Osteocyte (in vitro differentiated cells): ENCODE measurements around the gene UFD1. TPM values are rescaled to one million over a fixed set of nuclear protein-coding genes. Genes with fewer than 3 reads are reported as not detected.

Source experiments
- DNase-seq: peaks from one replicate; pipeline ENCODE4 v3.0.0; 2021; ENCODE audit warnings: mixed read lengths; ENCODE audit not compliant: unreplicated experiment; ENCODE audit errors: extremely low spot score
- H3K27ac Mint-ChIP-seq: one replicate; pipeline ENCODE4 v1.8.0; 2021; ENCODE audit warnings: mild to moderate bottlenecking, mixed read lengths; ENCODE audit not compliant: unreplicated experiment
- H3K27me3 Mint-ChIP-seq: one replicate; pipeline ENCODE4 v1.8.0; 2021; ENCODE audit warnings: mixed read lengths; ENCODE audit not compliant: unreplicated experiment
- H3K36me3 Mint-ChIP-seq: one replicate; pipeline ENCODE4 v1.8.0; 2021; ENCODE audit warnings: mixed read lengths; ENCODE audit not compliant: unreplicated experiment
- H3K4me1 Mint-ChIP-seq: one replicate; pipeline ENCODE4 v1.8.0; 2021; ENCODE audit warnings: mixed read lengths; ENCODE audit not compliant: unreplicated experiment
- H3K4me3 Mint-ChIP-seq: one replicate; pipeline ENCODE4 v1.8.0; 2021; ENCODE audit warnings: mild to moderate bottlenecking, moderate library complexity, mixed read lengths; ENCODE audit not compliant: unreplicated experiment
- H3K9me3 Mint-ChIP-seq: one replicate; pipeline ENCODE4 v1.8.0; 2021; ENCODE audit warnings: mixed read lengths; ENCODE audit not compliant: unreplicated experiment
- total RNA-seq: library from RNA; stranded (reverse); gene quantifications from 2 replicates; pipeline ENCODE4 v1.2.1, GENCODE V29; 2021
- TF ChIP-seq, protein P1 (sequence below): fragments of 200-600 bp; sonication (generic); IDR thresholded peaks from 2 replicates; pipeline ENCODE4 v1.5.0; 2021; ENCODE audit warnings: antibody characterized with exemption, mild to moderate bottlenecking, moderate library complexity

Gene UFD1
- total RNA-seq, 1 donor from 2014 or later, result 72.5 TPM

GRCh38 chr22:19410941-19411689 lies 67.9 kb downstream of the UFD1 start:
- peaks cover 32% of the 10 kb centered on the region for H3K36me3 Mint-ChIP-seq
- H3K4me1 Mint-ChIP-seq, result peaks cover 1% of the 10 kb centered on the region
- TF ChIP-seq, protein P1, sequence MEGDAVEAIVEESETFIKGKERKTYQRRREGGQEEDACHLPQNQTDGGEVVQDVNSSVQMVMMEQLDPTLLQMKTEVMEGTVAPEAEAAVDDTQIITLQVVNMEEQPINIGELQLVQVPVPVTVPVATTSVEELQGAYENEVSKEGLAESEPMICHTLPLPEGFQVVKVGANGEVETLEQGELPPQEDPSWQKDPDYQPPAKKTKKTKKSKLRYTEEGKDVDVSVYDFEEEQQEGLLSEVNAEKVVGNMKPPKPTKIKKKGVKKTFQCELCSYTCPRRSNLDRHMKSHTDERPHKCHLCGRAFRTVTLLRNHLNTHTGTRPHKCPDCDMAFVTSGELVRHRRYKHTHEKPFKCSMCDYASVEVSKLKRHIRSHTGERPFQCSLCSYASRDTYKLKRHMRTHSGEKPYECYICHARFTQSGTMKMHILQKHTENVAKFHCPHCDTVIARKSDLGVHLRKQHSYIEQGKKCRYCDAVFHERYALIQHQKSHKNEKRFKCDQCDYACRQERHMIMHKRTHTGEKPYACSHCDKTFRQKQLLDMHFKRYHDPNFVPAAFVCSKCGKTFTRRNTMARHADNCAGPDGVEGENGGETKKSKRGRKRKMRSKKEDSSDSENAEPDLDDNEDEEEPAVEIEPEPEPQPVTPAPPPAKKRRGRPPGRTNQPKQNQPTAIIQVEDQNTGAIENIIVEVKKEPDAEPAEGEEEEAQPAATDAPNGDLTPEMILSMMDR, result no peak
- no peak overlapping the region for H3K27ac Mint-ChIP-seq
- no peak for DNase-seq
- no peaks in the 10 kb centered on the region for H3K9me3 Mint-ChIP-seq
- H3K27me3 Mint-ChIP-seq, result no peaks in the 10 kb centered on the region
- no peak overlapping the region for H3K4me3 Mint-ChIP-seq

DNA sequence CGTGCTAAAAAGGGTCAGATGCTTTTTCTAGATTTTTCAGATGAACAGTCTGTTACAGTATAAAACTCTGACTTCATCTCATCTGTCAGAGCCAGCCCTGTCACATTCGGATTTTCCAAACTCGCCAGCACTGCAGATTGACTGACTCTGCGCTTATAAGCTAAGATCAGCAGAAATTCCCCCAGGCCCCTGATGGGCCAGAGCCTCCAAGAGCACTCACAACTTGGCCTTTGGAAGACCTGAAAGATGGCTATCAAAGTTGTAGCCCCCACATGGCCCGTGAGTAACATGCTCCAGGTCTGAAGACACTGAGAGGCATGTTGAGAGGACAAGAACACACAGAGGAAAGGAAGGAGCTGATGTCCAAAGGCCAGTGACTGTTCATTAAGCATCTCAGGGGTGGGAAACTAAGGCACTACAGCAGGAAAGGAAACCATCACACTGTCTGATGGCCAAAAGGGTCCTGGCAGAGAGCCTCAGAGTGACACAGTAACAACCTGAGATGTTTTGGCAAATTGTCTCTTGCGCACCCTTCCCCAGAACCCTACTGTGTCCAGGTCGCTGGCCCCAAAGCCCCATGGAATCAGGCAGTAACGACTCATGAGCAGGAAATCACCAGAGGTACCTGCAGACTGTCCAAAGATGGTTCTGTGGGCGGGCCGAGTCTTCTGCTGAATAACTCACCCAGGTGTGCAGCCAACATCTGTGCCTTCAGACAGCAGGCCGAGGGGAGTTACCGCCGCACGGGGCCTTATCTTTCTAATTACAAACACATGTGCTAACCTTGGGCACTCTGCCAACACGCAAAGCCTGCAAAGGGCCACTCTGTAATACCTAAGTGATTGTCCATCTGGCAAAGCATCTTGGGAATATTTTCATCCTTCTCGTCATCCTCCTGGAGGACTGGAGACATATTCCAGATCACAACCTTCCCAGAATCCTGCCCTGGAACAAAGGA lies 71.1 kb downstream of the UFD1 start:
- Mint-ChIP-seq H3K27me3 (no peaks in the 10 kb centered on the region), H3K36me3 (peaks cover 49% of the 10 kb centered on the region), H3K4me3 (no peak overlapping the region), H3K4me1 (peaks cover 7% of the 10 kb centered on the region), H3K9me3 (no peaks in the 10 kb centered on the region), H3K27ac (no peak overlapping the region)
- TF ChIP-seq, protein P1, result no peak
- no peak for DNase-seq

- DNase-seq, result no peak
- peaks cover 51% of the 10 kb centered on the region for H3K36me3 Mint-ChIP-seq
- TF ChIP-seq, protein P1, result no peak
- H3K4me1 Mint-ChIP-seq, result peaks cover 5% of the 10 kb centered on the region
- no peaks in the 10 kb centered on the region for H3K9me3 Mint-ChIP-seq
- H3K27ac Mint-ChIP-seq, result no peak overlapping the region
- no peaks in the 10 kb centered on the region for H3K27me3 Mint-ChIP-seq
- no peak overlapping the region for H3K4me3 Mint-ChIP-seq
Observed at GRCh38 chr22:19406846-19407245, 72.1 kb downstream of the UFD1 start.

DNA sequence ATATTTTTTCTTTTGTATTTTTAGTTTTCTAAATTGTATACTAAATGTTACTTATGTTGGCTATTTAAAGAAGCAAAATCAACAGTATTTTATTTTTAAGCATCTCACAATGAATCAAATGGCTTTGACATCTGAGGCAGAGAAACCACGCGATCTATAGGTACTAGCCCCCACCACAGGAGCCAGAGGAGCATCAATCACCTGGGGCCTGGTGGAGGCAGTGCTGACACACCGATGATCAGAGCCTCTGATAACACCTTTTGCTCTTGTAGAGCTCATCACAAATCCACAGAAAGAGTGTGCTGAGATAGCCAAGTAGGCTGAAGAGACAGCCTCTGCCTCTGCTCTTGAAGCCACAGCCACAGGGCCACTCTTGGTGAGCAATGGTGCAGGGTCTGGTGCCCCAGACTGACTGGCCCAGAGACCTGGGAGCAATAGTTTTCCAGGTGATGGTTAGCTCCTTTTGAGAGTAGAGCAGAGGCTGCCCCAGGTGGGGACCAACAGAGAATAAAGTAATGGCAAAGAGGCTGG lies 72.6 kb downstream of the UFD1 start:
- H3K4me1 Mint-ChIP-seq, result peaks cover 5% of the 10 kb centered on the region
- H3K36me3 Mint-ChIP-seq, result peaks cover 52% of the 10 kb centered on the region
- DNase-seq, result no peak
- H3K4me3 Mint-ChIP-seq, result no peak overlapping the region
- TF ChIP-seq, protein P1, result no peak
- no peaks in the 10 kb centered on the region for H3K27me3 Mint-ChIP-seq
- H3K9me3 Mint-ChIP-seq, result no peaks in the 10 kb centered on the region
- H3K27ac Mint-ChIP-seq, result no peak overlapping the region

- H3K4me1 Mint-ChIP-seq, result peaks cover 5% of the 10 kb centered on the region
- H3K27ac Mint-ChIP-seq, result no peak overlapping the region
- TF ChIP-seq, protein P1, result no peak
- DNase-seq, result no peak
- H3K9me3 Mint-ChIP-seq, result no peaks in the 10 kb centered on the region
- peaks cover 52% of the 10 kb centered on the region for H3K36me3 Mint-ChIP-seq
- H3K4me3 Mint-ChIP-seq, result no peak overlapping the region
- H3K27me3 Mint-ChIP-seq, result no peaks in the 10 kb centered on the region
Observed at GRCh38 chr22:19405652-19406051, 73.3 kb downstream of the UFD1 start.
